H1 (cell line): Measurements from ENCODE around the gene ETF1. TPM values are rescaled to one million over a fixed set of nuclear protein-coding genes. Genes with fewer than 3 reads are reported as not detected.

Experiments used
- CTCF ChIA-PET: fragments of 300-600 bp; sonication (Branson Sonifier 250); formaldehyde crosslinking; loops from one replicate; lab custom pipeline; 2021; ENCODE audit not compliant: partially characterized antibody; lab: Charles Lee
- POLR2A ChIA-PET: fragments of 300-600 bp; sonication (Branson Sonifier 250); formaldehyde crosslinking; loops from one replicate; lab custom pipeline; 2021; ENCODE audit warnings: inconsistent platforms; ENCODE audit not compliant: partially characterized antibody; lab: Charles Lee
- DNase-seq, 2 experiments: peaks; one replicate each; pipeline versions ENCODE4 v3.0.0 to v3.0.0-alpha.2; 2010 to 2022; ENCODE audit warnings: low spot score in 2 of 2, low read depth in 1 of 2, mixed read lengths in 1 of 2
- FAIRE-seq: peaks from 2 replicates; lab custom pipeline; 2011; peaks lifted over from hg19 to GRCh38; lab: Jason Lieb, UNC
- H2AFZ ChIP-seq: 2 replicates; pipeline ENCODE4 v1.8.1; 2012; ENCODE audit warnings: low read length, inconsistent platforms
- H2AK5ac ChIP-seq: 2 replicates; pipeline ENCODE4 v1.6.1; 2013; ENCODE audit warnings: low read depth, low read length
- H2BK120ac ChIP-seq: replicated peaks from 2 replicates; pipeline ENCODE3; 2013; ENCODE audit warnings: low read depth, low read length, inconsistent platforms
- H2BK12ac ChIP-seq: 2 replicates; pipeline ENCODE4 v1.6.1; 2013; ENCODE audit warnings: low read depth, low read length
- H2BK15ac ChIP-seq: 2 replicates; pipeline ENCODE4 v1.6.1; 2013; ENCODE audit warnings: low read length
- H2BK20ac ChIP-seq: 2 replicates; pipeline ENCODE4 v1.6.1; 2013; ENCODE audit warnings: low read length
- H2BK5ac ChIP-seq: 2 replicates; pipeline ENCODE4 v1.6.1; 2013; ENCODE audit warnings: low read depth, low read length
- H3K14ac ChIP-seq: 2 replicates; pipeline ENCODE4 v1.6.1; 2013; ENCODE audit warnings: inconsistent platforms; ENCODE audit not compliant: insufficient read length
- H3K18ac ChIP-seq: 2 replicates; pipeline ENCODE4 v1.6.1; 2013; ENCODE audit warnings: low read length; ENCODE audit errors: extremely low read depth
- H3K23ac ChIP-seq: 2 replicates; pipeline ENCODE4 v1.6.1; 2013; ENCODE audit warnings: inconsistent platforms; ENCODE audit not compliant: insufficient read length
- H3K23me2 ChIP-seq: 2 replicates; pipeline ENCODE4 v1.6.1; 2013; ENCODE audit warnings: low read depth, low read length
- H3K27ac ChIP-seq: 2 replicates; pipeline ENCODE4 v1.6.1; 2011; ENCODE audit warnings: low read depth, low read length, inconsistent platforms
- H3K27me3 ChIP-seq, 4 experiments: replicated peaks in 1 of 4; 1 replicate in 1 of 4; 2 replicates in 3 of 4; pipeline versions ENCODE4 v1.6.1 to v1.8.1; 2011 to 2013; ENCODE audit warnings: low read length in 3 of 4, mild to moderate bottlenecking in 3 of 4, inconsistent platforms in 2 of 4, mixed read lengths in 2 of 4, moderate library complexity in 1 of 4; ENCODE audit not compliant: control insufficient read depth in 3 of 4, insufficient read depth in 3 of 4; ENCODE audit errors: extremely low read depth in 1 of 4
- H3K36me3 ChIP-seq, 4 experiments: 2 replicates each; pipeline versions ENCODE4 v1.6.1 to v1.8.1; 2011 to 2013; ENCODE audit warnings: mild to moderate bottlenecking in 4 of 4, low read length in 3 of 4, moderate library complexity in 2 of 4, control low read depth in 1 of 4, inconsistent platforms in 1 of 4; ENCODE audit not compliant: insufficient read depth in 4 of 4, control insufficient read depth in 2 of 4
- H3K4ac ChIP-seq: replicated peaks from 2 replicates; pipeline ENCODE3; 2013; ENCODE audit warnings: low read length, low read depth, mixed read lengths, inconsistent platforms; ENCODE audit not compliant: insufficient read length
- H3K4me1 ChIP-seq, 4 experiments: replicated peaks in 1 of 4; 1 replicate in 1 of 4; 2 replicates in 3 of 4; pipeline versions ENCODE4 v1.6.1 to v1.8.1; 2011 to 2013; ENCODE audit warnings: low read length in 3 of 4, inconsistent platforms in 2 of 4, mixed read lengths in 1 of 4; ENCODE audit not compliant: insufficient read depth in 4 of 4, control insufficient read depth in 3 of 4
- H3K4me2 ChIP-seq, 2 experiments: 2 replicates each; pipeline versions ENCODE4 v1.6.1 to v1.8.1; 2011 to 2013; ENCODE audit warnings: low read depth in 2 of 2, low read length in 2 of 2, control low read depth in 1 of 2, inconsistent platforms in 1 of 2, mild to moderate bottlenecking in 1 of 2; ENCODE audit not compliant: insufficient read depth in 1 of 2
- H3K4me3 ChIP-seq, 4 experiments: fragments of 200-600, 300-600 bp in 1 of 4; sonication (generic), shearing (Covaris generic), sonication (Bioruptor Twin) in 1 of 4; 2 replicates each; pipeline versions ENCODE4 v1.5.1 to v1.8.1; 2011 to 2016; ENCODE audit warnings: low read length in 4 of 4, low read depth in 3 of 4, control low read depth in 2 of 4, inconsistent platforms in 2 of 4, mild to moderate bottlenecking in 2 of 4, mixed read lengths in 1 of 4, moderate library complexity in 1 of 4; ENCODE audit not compliant: insufficient read depth in 2 of 4; ENCODE audit errors: extremely low read depth in 1 of 4
- H3K56ac ChIP-seq: replicated peaks from 2 replicates; pipeline ENCODE3; 2013; ENCODE audit warnings: low read depth, mild to moderate bottlenecking, mixed read lengths, low read length, inconsistent platforms; ENCODE audit not compliant: insufficient read length
- H3K79me1 ChIP-seq: 2 replicates; pipeline ENCODE4 v1.6.1; 2013; ENCODE audit warnings: low read depth, low read length, control low read depth
- H3K79me2 ChIP-seq, 2 experiments: 2 replicates each; pipeline versions ENCODE4 v1.6.1 to v1.8.1; 2012 to 2013; ENCODE audit warnings: low read length in 2 of 2, mild to moderate bottlenecking in 2 of 2, inconsistent platforms in 1 of 2; ENCODE audit not compliant: insufficient read depth in 2 of 2, control insufficient read depth in 1 of 2
- H3K9ac ChIP-seq, 4 experiments: replicated peaks in 1 of 4; 1 replicate in 1 of 4; 2 replicates in 3 of 4; pipeline versions ENCODE4 v1.6.1 to v1.8.1; 2011 to 2013; ENCODE audit warnings: low read depth in 3 of 4, low read length in 3 of 4, control low read depth in 2 of 4, mild to moderate bottlenecking in 2 of 4, moderate library complexity in 2 of 4, inconsistent platforms in 1 of 4; ENCODE audit errors: extremely low read depth in 1 of 4
- H3K9me3 ChIP-seq, 2 experiments: 2 replicates each; pipeline versions ENCODE4 v1.6.1 to v1.8.1; 2012 to 2013; ENCODE audit warnings: mild to moderate bottlenecking in 2 of 2, moderate library complexity in 2 of 2, control low read depth in 1 of 2, inconsistent platforms in 1 of 2, low read depth in 1 of 2, low read length in 1 of 2, mixed read lengths in 1 of 2; ENCODE audit not compliant: insufficient read depth in 2 of 2
- H4K20me1 ChIP-seq, 2 experiments: replicated peaks in 1 of 2; 2 replicates each; pipeline versions ENCODE3 to v1.8.1; 2011 to 2013; ENCODE audit warnings: inconsistent platforms in 2 of 2, low read length in 2 of 2, mild to moderate bottlenecking in 1 of 2; ENCODE audit not compliant: insufficient read depth in 2 of 2, control insufficient read depth in 1 of 2
- H4K5ac ChIP-seq: 2 replicates; pipeline ENCODE4 v1.6.1; 2013; ENCODE audit warnings: low read length, low read depth, mixed read lengths, inconsistent platforms; ENCODE audit not compliant: insufficient read length
- H4K8ac ChIP-seq: 2 replicates; pipeline ENCODE4 v1.8.0; 2013; ENCODE audit warnings: mild to moderate bottlenecking, moderate library complexity, low read length, inconsistent platforms; ENCODE audit not compliant: insufficient read depth; ENCODE audit errors: extremely low read depth
- H4K91ac ChIP-seq: replicated peaks from 2 replicates; pipeline ENCODE3; 2013; ENCODE audit warnings: low read length, mixed read lengths, inconsistent platforms; ENCODE audit not compliant: insufficient read length
- POLR2A ChIP-seq, 2 experiments: IDR thresholded peaks; 1 replicate in 1 of 2; 2 replicates in 1 of 2; pipeline ENCODE4 v1.6.1; 2011; ENCODE audit warnings: low read depth in 2 of 2, low read length in 2 of 2, mild to moderate bottlenecking in 2 of 2; ENCODE audit errors: control extremely low read depth in 1 of 2
- RNF2 ChIP-seq: fragments of 200-900, 300-1000 bp; sonication (generic); IDR thresholded peaks from 2 replicates; pipeline ENCODE4 v1.7.1; 2016; ENCODE audit warnings: borderline replicate concordance, low read depth, mild to moderate bottlenecking, antibody characterized with exemption, low read length; ENCODE audit not compliant: poor library complexity, severe bottlenecking; ENCODE audit errors: missing control alignments
- SIN3A ChIP-seq, 2 experiments: IDR thresholded peaks in 1 of 2; conservative IDR thresholded peaks in 1 of 2; 2 replicates each; pipeline ENCODE4 v1.6.1; 2011 to 2012; ENCODE audit warnings: low read length in 2 of 2, improper control_type of control experiment in 1 of 2, low read depth in 1 of 2, mild to moderate bottlenecking in 1 of 2
- WGBS, 2 experiments: shearing (Covaris generic) in 1 of 2; methylation state at CpG; one replicate each; pipeline versions ENCODE4 v1.1.6 to v1.1.7; 2013 to 2015; ENCODE audit warnings: low lambda C conversion rate in 2 of 2, mixed read lengths in 2 of 2, inconsistent platforms in 1 of 2, low coverage in 1 of 2, missing lambda C conversion rate in 1 of 2; ENCODE audit not compliant: insufficient replicate concordance in 2 of 2, insufficient coverage in 1 of 2, insufficient read length in 1 of 2; ENCODE audit errors: extremely low coverage in 1 of 2, missing lambda C conversion rate in 1 of 2; 5-methylcytosine and 5-hydroxymethylcytosine counted together
- polyA plus RNA-seq, 7 experiments: library from polyadenylated mRNA; depleted of rRNA in 3 of 7; stranded (reverse) in 5 of 7; unstranded in 2 of 7; fragments of >200 nt in 5 of 7; fragments of 200-250 nt in 2 of 7; gene quantifications; 1 replicate in 5 of 7; 2 replicates in 1 of 7; 4 replicates in 1 of 7; pipeline versions ENCODE4 v1.2.1 to v1.2.3, GENCODE V29; 2011 to 2013; ENCODE audit warnings: missing spikeins in 2 of 7, mixed read lengths in 2 of 7
- total RNA-seq: library from RNA; stranded (reverse); fragmentation: NEBNext Ultra II Directional; extraction: Animal tissue kit (Norgen Biotek cat#: 25700); gene quantifications from 2 replicates; pipeline ENCODE4 v1.2.1, GENCODE V29; 2021

Gene ETF1
- total and polyA plus RNA-seq, 2 of the 8 experiments (the other 6 are each of a cell fraction or from before 2014, with no cell fraction given): 50.5 to 168 TPM

DNA sequence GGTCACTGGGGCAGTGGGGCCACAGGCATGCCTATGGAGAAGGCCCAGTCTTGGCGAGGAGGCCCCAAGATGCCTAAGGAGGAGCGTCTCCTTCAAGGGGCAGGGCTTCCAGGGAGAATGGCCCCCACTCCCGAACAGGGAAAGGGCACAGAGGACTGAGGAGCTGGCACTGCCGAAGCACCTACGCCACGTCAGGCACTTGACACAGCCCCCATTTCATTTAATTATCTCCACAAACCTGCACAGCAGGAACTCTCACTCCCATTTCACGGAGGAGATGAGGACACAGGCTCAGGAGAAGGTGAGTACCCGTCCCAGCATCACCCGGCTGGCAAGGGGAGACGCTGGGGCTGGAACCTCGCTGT lies 51.8 kb downstream of the ETF1 start:
- Histone ChIP-seq H2BK12ac (0 out of 2 replicates have a peak overlapping the region, but pooled peaks have one; percentile 60), H4K91ac (peak overlapping the region; percentile 94), H2AFZ (peak overlapping the region; percentile 18; the same call in 1 of the 2 replicates), H3K79me1 (no peaks in the 10 kb centered on the region), H3K27ac (no peak overlapping the region), H2BK15ac (peak overlapping the region; percentile 61; the same call in 1 of the 2 replicates), H3K27me3 (peaks cover 0 to 21% (median 17%) of the 10 kb centered on the region in 4 experiments; a peak in 5 of 7 replicates), H3K23ac (no peak overlapping the region), H3K9ac (peak overlapping the region in 3 of 4 experiments; percentile 25 to 36 (median 29); a peak in 2 of 7 replicates), H3K9me3 (no peaks in the 10 kb centered on the region), H3K4me2 (peak overlapping the region; percentile 84 to 85), H2BK120ac (peak overlapping the region; percentile 47), H4K5ac (no peak overlapping the region), H3K4me3 (peak overlapping the region; percentile 40 to 63 (median 42); a peak in 7 of 8 replicates), H3K23me2 (peaks cover 6% of the 10 kb centered on the region; the same call in 1 of the 2 replicates), H2BK20ac (no peak overlapping the region), H2BK5ac (0 out of 2 replicates have a peak overlapping the region, but pooled peaks have one; percentile 44), H3K14ac (no peak overlapping the region), H3K4me1 (peaks cover 3 to 21% (median 13%) of the 10 kb centered on the region in 4 experiments), H3K56ac (no peak overlapping the region), H3K4ac (peak overlapping the region; percentile 21), H3K18ac (peak overlapping the region; percentile 78), H3K79me2 (no peaks in the 10 kb centered on the region), H2AK5ac (0 out of 2 replicates have a peak overlapping the region, but pooled peaks have one; percentile 3), H4K20me1 (no peaks in the 10 kb centered on the region), H4K8ac (no peak overlapping the region; the same call in none of the 2 replicates), H3K36me3 (no peaks in the 10 kb centered on the region)
- WGBS, 2 experiments: 59% methylated on average over 11 of the region's 11 CpGs; no CpG with 5 or more reads in 1 of the 2 experiments
- ChIA-PET CTCF (interaction anchor here (0.5 to 2.3 kb wide), 6 partner anchors 12 to 42 kb away, joined by 3 to 15 read pairs (median 4); no protein-coding TSS in a partner anchor), POLR2A (interaction anchor here (0.6 to 3.2 kb wide), 5 partner anchors 13 to 38 kb away, joined by 3 to 41 read pairs (median 9); partner anchors contain the start of gene EGR1)
- TF ChIP-seq POLR2A (IDR thresholded peaks at IDR 0.05; ENCODE audit: control extremely low read depth in 1 of 2, low read depth in 2 of 2, low read length in 2 of 2) (0 out of 3 replicates have a peak, but pooled peaks of 1 of the 2 experiments have one; percentile 4), SIN3A (conservative IDR thresholded peaks at IDR 0.05 in 1 of 2, IDR thresholded peaks at IDR 0.05 in 1 of 2; ENCODE audit: low read depth in 1 of 2, low read length in 2 of 2) (0 out of 4 replicates have a peak, but pooled peaks of 1 of the 2 experiments have one; percentile 12), RNF2 (no peak)
- DNase-seq (no peak), FAIRE-seq (no peak)
